ENCODE measurements around the gene ULK1. TPM values are rescaled to one million over a fixed set of nuclear protein-coding genes. Genes with fewer than 3 reads are reported as not detected.
A peak's percentile ranks its signal among the peaks of the same experiment; 100 is the strongest.

The ULK1 gene
- total and polyA plus RNA-seq, 2 of the 13 experiments (the other 11 are each of a cell fraction or from before 2014, with no cell fraction given): 2.8 to 10.1 TPM

DNA sequence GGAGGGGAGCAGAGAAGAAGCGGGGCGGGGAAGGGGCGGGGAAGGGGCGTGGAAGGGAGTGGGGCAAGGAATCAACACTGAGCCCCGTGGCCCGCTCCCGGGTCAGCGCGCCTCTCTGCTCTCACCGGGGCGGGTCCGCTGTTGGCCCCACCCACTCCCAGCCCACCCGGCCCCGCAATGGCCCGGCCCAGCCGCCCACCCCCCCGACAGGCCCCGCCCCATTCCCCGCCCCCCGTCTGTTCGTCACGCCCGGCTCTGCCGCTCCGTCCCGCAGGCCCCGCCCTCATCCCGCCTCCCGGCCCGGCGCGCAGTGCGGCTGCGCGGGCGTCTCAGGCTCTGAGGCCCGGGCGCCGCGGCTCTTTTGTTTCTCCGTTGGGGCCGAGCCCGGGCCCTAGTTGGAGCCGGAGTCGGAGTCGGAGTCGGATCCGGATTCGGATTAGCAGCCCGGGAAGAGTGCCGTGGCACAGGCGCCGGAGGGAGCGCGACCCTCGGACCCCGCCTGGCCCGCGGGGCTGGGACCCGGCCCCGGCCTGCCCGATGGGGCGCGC, at the start of gene ULK1 (continued):
- no peak for TF ChIP-seq ZBTB26 (CRISPR knock-in tag; IDR thresholded peaks at IDR 0.05; ENCODE audit: borderline replicate concordance)
- no peak for TF ChIP-seq ZKSCAN5 (CRISPR knock-in tag; IDR thresholded peaks at IDR 0.05)
- no peak for TF ChIP-seq RFX1 (IDR thresholded peaks at IDR 0.05)
- no peak for TF ChIP-seq ZNF446 (CRISPR knock-in tag; IDR thresholded peaks at IDR 0.05)
- no peak for TF ChIP-seq ZNF318 (CRISPR knock-in tag; IDR thresholded peaks at IDR 0.05)
- peak; percentile 32; the same call in 1 of the 2 replicates for TF ChIP-seq GABPB1 (CRISPR knock-in tag; IDR thresholded peaks at IDR 0.05)
- TF ChIP-seq, protein P1, sequence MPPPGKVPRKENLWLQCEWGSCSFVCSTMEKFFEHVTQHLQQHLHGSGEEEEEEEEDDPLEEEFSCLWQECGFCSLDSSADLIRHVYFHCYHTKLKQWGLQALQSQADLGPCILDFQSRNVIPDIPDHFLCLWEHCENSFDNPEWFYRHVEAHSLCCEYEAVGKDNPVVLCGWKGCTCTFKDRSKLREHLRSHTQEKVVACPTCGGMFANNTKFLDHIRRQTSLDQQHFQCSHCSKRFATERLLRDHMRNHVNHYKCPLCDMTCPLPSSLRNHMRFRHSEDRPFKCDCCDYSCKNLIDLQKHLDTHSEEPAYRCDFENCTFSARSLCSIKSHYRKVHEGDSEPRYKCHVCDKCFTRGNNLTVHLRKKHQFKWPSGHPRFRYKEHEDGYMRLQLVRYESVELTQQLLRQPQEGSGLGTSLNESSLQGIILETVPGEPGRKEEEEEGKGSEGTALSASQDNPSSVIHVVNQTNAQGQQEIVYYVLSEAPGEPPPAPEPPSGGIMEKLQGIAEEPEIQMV (CRISPR knock-in tag; IDR thresholded peaks at IDR 0.05; ENCODE audit: low read depth): no peak
- TF ChIP-seq, protein P2, sequence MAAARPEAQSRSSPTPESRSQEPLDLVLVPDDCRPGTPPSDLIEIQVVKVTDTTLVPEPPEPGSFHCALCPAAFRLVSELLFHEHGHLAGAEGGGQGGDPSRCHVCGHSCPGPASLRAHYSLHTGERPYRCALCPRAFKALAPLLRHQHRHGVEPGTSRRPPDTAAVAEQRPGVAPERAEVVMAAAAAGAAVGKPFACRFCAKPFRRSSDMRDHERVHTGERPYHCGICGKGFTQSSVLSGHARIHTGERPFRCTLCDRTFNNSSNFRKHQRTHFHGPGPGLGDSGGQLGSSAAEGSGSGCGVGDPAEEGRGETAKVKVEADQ (CRISPR knock-in tag; IDR thresholded peaks at IDR 0.05; ENCODE audit: borderline replicate concordance): no peak
- TF ChIP-seq ZFP36 (IDR thresholded peaks at IDR 0.05; ENCODE audit: borderline replicate concordance, low read depth, low read length, partially characterized antibody): no peak
- TF ChIP-seq POLR2AphosphoS5 (IDR thresholded peaks at IDR 0.05; ENCODE audit: low read depth, low read length): peak; percentile 75
- no peak for TF ChIP-seq ZBTB8A (CRISPR knock-in tag; IDR thresholded peaks at IDR 0.05; ENCODE audit: borderline replicate concordance, low read depth)
- TF ChIP-seq PHF8 (CRISPR knock-in tag; IDR thresholded peaks at IDR 0.05): peak; percentile 78
- TF ChIP-seq IKZF5 (CRISPR knock-in tag; IDR thresholded peaks at IDR 0.05): no peak
- TF ChIP-seq BATF2 (CRISPR knock-in tag; IDR thresholded peaks at IDR 0.05): no peak
- no peak for TF ChIP-seq TBP (CRISPR knock-in tag; IDR thresholded peaks at IDR 0.05)
- TF ChIP-seq POLR2G (IDR thresholded peaks at IDR 0.05; ENCODE audit: low read depth, low read length): peak; percentile 85

All from HepG2 (cell line).